K562 (cell line): ENCODE measurements around the gene UNC13A. TPM values are rescaled to one million over a fixed set of nuclear protein-coding genes. Genes with fewer than 3 reads are reported as not detected.
A peak's percentile ranks its signal among the peaks of the same experiment; 100 is the strongest.

Experiments
- ATAC-seq: fragments of 200-7000 bp; cut with Tn5 transposase; 3 replicates; pipeline ENCODE4 v1.9.1; 2020; ENCODE audit warnings: moderate library complexity
- BruUV-seq: library from RNA; stranded (reverse); fragments of 400-500 nt; replicated peaks from 2 replicates; lab custom pipeline; 2021; lab: Mats Ljungman, UMichigan
- CTCF ChIA-PET: fragments of 300-600 bp; formaldehyde crosslinking; extraction: SDS; loops from one replicate; lab custom pipeline; 2021; ENCODE audit warnings: low intra/inter-chr PET ratio; lab: Yijun Ruan, JAX
- POLR2A ChIA-PET: fragments of 300-600, 350-650 bp; sonication (Branson Sonifier 250); formaldehyde crosslinking; extraction: SDS; loops from one replicate; lab custom pipeline; 2021; ENCODE audit warnings: antibody characterized with exemption, inconsistent platforms; lab: Yijun Ruan, JAX
- DNase-seq, 4 experiments: peaks; one replicate each; pipeline versions ENCODE4 v3.0.0 to v3.0.0-alpha.2; 2011 to 2018; ENCODE audit warnings: low spot score in 3 of 4, mixed read lengths in 3 of 4; ENCODE audit errors: extremely low read depth in 1 of 4
- FAIRE-seq: peaks from 2 replicates; lab custom pipeline; 2011; peaks lifted over from hg19 to GRCh38; lab: Jason Lieb, UNC
- H2AFZ ChIP-seq: 2 replicates; pipeline ENCODE4 v1.6.0; 2011; ENCODE audit warnings: low read depth, low read length, control low read depth, inconsistent platforms
- H3K27ac ChIP-seq: fragments of 200-600 bp; 3 replicates; pipeline ENCODE4 v1.8.0; 2011; ENCODE audit warnings: low read depth, mild to moderate bottlenecking, control low read depth, inconsistent platforms, low read length, moderate library complexity, mixed read lengths; ENCODE audit errors: extremely low read depth
- H3K27me3 ChIP-seq, 2 experiments: fragments of 300-600 bp in 1 of 2; 2 replicates in 1 of 2; 3 replicates in 1 of 2; pipeline versions ENCODE4 v1.6.0 to v1.8.0; 2011; ENCODE audit warnings: inconsistent platforms in 2 of 2, low read length in 2 of 2, mild to moderate bottlenecking in 1 of 2, mixed read lengths in 1 of 2, moderate library complexity in 1 of 2; ENCODE audit not compliant: control insufficient read depth in 2 of 2, insufficient read depth in 2 of 2
- H3K36me3 ChIP-seq: fragments of 300-600 bp; 3 replicates; pipeline ENCODE4 v1.8.0; 2011; ENCODE audit warnings: mild to moderate bottlenecking, low read length, inconsistent platforms; ENCODE audit not compliant: control insufficient read depth, insufficient read depth
- H3K4me1 ChIP-seq, 2 experiments: fragments of 200-600 bp in 1 of 2; replicated peaks in 1 of 2; 2 replicates in 1 of 2; 3 replicates in 1 of 2; pipeline versions ENCODE4 v1.5.1 to v1.8.0; 2011; ENCODE audit warnings: inconsistent platforms in 2 of 2, low read length in 2 of 2, mild to moderate bottlenecking in 1 of 2, mixed read lengths in 1 of 2, moderate library complexity in 1 of 2; ENCODE audit not compliant: control insufficient read depth in 2 of 2, insufficient read depth in 2 of 2
- H3K4me2 ChIP-seq: 2 replicates; pipeline ENCODE4 v1.6.1; 2011; ENCODE audit warnings: low read length, control low read depth, inconsistent platforms, mixed read lengths; ENCODE audit not compliant: insufficient read depth
- H3K4me3 ChIP-seq: fragments of 200-600 bp; sonication (generic), shearing (Covaris generic); 2 replicates; pipeline ENCODE4 v1.5.1; 2016; ENCODE audit warnings: control low read depth, inconsistent platforms
- H3K79me2 ChIP-seq: fragments of 200-600 bp; 3 replicates; pipeline ENCODE4 v1.8.0; 2011; ENCODE audit warnings: low read length, inconsistent platforms; ENCODE audit not compliant: control insufficient read depth, insufficient read depth
- H3K9ac ChIP-seq, 2 experiments: 2 replicates each; pipeline versions ENCODE4 v1.6.0 to v1.6.1; 2011; ENCODE audit warnings: low read depth in 2 of 2, low read length in 2 of 2, control low read depth in 1 of 2, inconsistent platforms in 1 of 2, mild to moderate bottlenecking in 1 of 2, mixed read lengths in 1 of 2; ENCODE audit not compliant: insufficient read depth in 1 of 2
- H3K9me1 ChIP-seq: one replicate; pipeline ENCODE4 v1.6.0; 2011; ENCODE audit warnings: inconsistent platforms, mild to moderate bottlenecking, low read length, moderate library complexity; ENCODE audit not compliant: control insufficient read depth, insufficient read depth
- H3K9me3 ChIP-seq: replicated peaks from 2 replicates; pipeline ENCODE4 v1.5.1; 2011; ENCODE audit warnings: low read depth, low read length, inconsistent platforms; ENCODE audit not compliant: control insufficient read depth, insufficient read depth
- H4K20me1 ChIP-seq: replicated peaks from 2 replicates; pipeline ENCODE4 v1.6.1; 2011; ENCODE audit warnings: low read length, inconsistent platforms, mixed read lengths; ENCODE audit not compliant: control insufficient read depth, insufficient read depth
- ESRRA ChIP-seq: fragments of 450-650 bp; IDR thresholded peaks from 2 replicates; pipeline ENCODE4 v1.6.1; 2014; ENCODE audit warnings: low read depth, mild to moderate bottlenecking, moderate library complexity, borderline replicate concordance
- HDGF ChIP-seq: fragments of 450-650 bp; IDR thresholded peaks from 2 replicates; pipeline ENCODE4 v1.6.1; 2016
- KDM1A ChIP-seq, 2 experiments: fragments of 450-650 bp; IDR thresholded peaks; 2 replicates each; pipeline ENCODE4 v1.6.1; 2016; ENCODE audit warnings: mild to moderate bottlenecking in 2 of 2
- POLR2AphosphoS5 ChIP-seq: IDR thresholded peaks from 2 replicates; pipeline ENCODE4 v1.6.1; 2011; ENCODE audit warnings: mild to moderate bottlenecking, low read depth, low read length, moderate library complexity; ENCODE audit not compliant: control insufficient read depth, insufficient read depth
- ZBED1 ChIP-seq: IDR thresholded peaks from 2 replicates; pipeline ENCODE4 v1.6.1; 2014
- ZNF175 ChIP-seq: fragments of 200-800 bp; sonication (Bioruptor generic); IDR thresholded peaks from 2 replicates; pipeline ENCODE4 v1.6.1; 2016; ENCODE audit warnings: low read depth, mild to moderate bottlenecking, missing genetic modification characterization, missing compliant biosample characterization
- WGBS: fragments of 100-300 bp; shearing (Covaris generic); methylation state at CpG from one replicate; pipeline ENCODE4 v1.1.6; 2016; ENCODE audit warnings: low coverage, mixed read lengths; ENCODE audit not compliant: insufficient coverage; ENCODE audit errors: missing lambda C conversion rate; 5-methylcytosine and 5-hydroxymethylcytosine counted together
- in situ Hi-C: fragments of 300-500 bp; cut with MboI; formaldehyde crosslinking; loops from 4 replicates; pipeline ENCODE4 v1.15.0; 2018; ENCODE audit warnings: inconsistent platforms, mixed read lengths
- intact Hi-C: fragments of 100-400 bp; cut with micrococcal nuclease; formaldehyde crosslinking; loops from 2 replicates; pipeline ENCODE4 v1.14.2; 2022
- polyA plus RNA-seq, 8 experiments: library from polyadenylated mRNA; depleted of rRNA in 4 of 8; stranded (reverse) in 5 of 8; unstranded in 3 of 8; fragments of >200 nt; fragmentation: Nextera tagmentation in 2 of 8; fragmentation: Illumina TruSeq in 1 of 8; extraction: Ambion mirVana in 2 of 8; extraction: Trizol in 1 of 8; gene quantifications; 2 replicates each; pipeline versions ENCODE4 v1.2.1 to v1.2.3, GENCODE V29; 2011 to 2014; ENCODE audit warnings: inconsistent platforms in 1 of 8, missing spikeins in 1 of 8
- total RNA-seq, 7 experiments: library from RNA; depleted of rRNA in 6 of 7; stranded (reverse); fragments of >200 nt in 6 of 7; fragmentation: Illumina TruSeq in 2 of 7; extraction: Trizol in 2 of 7; gene quantifications; 2 replicates each; pipeline versions ENCODE4 v1.2.1 to v1.2.3, GENCODE V29; 2011 to 2021; ENCODE audit warnings: low replicate concordance in 1 of 7
- TF ChIP-seq, protein P1 (sequence below): fragments of 250-450 bp; sonication (Bioruptor Pico); IDR thresholded peaks from 2 replicates; pipeline ENCODE4 v1.4.0; 2020; ENCODE audit warnings: mild to moderate bottlenecking, moderate library complexity

The UNC13A gene
- total and polyA plus RNA-seq, 9 of the 15 experiments (the other 6 are each of a cell fraction or from before 2014, with no cell fraction given), result 0.03 to 1.0 (median 0.25) TPM

DNA sequence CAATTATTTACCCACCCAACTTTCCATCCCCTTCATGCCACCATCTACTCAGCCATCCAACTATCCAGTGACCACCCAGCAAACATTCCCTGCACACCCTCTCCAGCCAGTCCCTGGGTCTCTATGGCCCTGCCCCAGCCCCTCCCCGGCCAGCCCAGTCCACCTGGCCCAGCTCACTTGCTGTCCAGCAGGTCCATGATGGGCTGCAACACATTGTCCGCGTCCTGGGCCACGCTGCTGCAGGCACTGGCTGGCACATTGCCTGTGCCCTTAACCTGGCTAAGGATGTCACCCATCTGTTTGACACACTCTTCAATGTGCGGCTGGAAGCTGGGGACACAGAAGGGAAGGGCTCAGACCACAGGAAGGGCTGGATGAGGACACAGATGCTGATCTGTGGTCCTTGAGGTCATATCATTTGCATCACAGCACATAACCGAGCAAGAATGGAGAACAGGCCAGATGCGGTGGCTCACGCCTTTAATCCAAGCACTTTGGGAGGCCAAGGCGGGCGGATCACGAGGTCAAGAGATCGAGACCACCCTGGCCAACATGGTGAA is 61.6 kb downstream of the UNC13A start:
- intact Hi-C loops, result no loop called here
- in situ Hi-C loops, result no loop called here
- under 1% methylated on average over 7 of the region's 12 CpGs for WGBS

More for the DNA sequence above, 61.6 kb downstream of the UNC13A start:
- Histone ChIP-seq H3K4me2 (no peak overlapping the region), H3K27me3 (peaks cover 3 to 21% of the 10 kb centered on the region in 2 experiments; a peak in 3 of 5 replicates), H2AFZ (no peak overlapping the region), H3K9me3 (peaks cover 8% of the 10 kb centered on the region; the same call in 1 of the 2 replicates), H3K79me2 (no peaks in the 10 kb centered on the region), H3K4me3 (no peak overlapping the region), H4K20me1 (no peaks in the 10 kb centered on the region; the same call in 1 of the 2 replicates), H3K9me1 (no peaks in the 10 kb centered on the region), H3K4me1 (peaks cover 0 to 6% of the 10 kb centered on the region in 2 experiments; a peak in 1 of 5 replicates), H3K36me3 (no peaks in the 10 kb centered on the region), H3K9ac (0 out of 4 replicates have a peak overlapping the region, but pooled peaks of 1 of the 2 experiments have one; percentile 28), H3K27ac (no peak overlapping the region)
- FAIRE-seq (no peak), ATAC-seq (no peak), DNase-seq (no peak)
- no peak for TF ChIP-seq HDGF
- TF ChIP-seq KDM1A (IDR thresholded peaks at IDR 0.05), result no peak
- TF ChIP-seq ZBED1, result no peak
- TF ChIP-seq ESRRA, result no peak
- TF ChIP-seq POLR2AphosphoS5, result no peak
- TF ChIP-seq, protein P1, sequence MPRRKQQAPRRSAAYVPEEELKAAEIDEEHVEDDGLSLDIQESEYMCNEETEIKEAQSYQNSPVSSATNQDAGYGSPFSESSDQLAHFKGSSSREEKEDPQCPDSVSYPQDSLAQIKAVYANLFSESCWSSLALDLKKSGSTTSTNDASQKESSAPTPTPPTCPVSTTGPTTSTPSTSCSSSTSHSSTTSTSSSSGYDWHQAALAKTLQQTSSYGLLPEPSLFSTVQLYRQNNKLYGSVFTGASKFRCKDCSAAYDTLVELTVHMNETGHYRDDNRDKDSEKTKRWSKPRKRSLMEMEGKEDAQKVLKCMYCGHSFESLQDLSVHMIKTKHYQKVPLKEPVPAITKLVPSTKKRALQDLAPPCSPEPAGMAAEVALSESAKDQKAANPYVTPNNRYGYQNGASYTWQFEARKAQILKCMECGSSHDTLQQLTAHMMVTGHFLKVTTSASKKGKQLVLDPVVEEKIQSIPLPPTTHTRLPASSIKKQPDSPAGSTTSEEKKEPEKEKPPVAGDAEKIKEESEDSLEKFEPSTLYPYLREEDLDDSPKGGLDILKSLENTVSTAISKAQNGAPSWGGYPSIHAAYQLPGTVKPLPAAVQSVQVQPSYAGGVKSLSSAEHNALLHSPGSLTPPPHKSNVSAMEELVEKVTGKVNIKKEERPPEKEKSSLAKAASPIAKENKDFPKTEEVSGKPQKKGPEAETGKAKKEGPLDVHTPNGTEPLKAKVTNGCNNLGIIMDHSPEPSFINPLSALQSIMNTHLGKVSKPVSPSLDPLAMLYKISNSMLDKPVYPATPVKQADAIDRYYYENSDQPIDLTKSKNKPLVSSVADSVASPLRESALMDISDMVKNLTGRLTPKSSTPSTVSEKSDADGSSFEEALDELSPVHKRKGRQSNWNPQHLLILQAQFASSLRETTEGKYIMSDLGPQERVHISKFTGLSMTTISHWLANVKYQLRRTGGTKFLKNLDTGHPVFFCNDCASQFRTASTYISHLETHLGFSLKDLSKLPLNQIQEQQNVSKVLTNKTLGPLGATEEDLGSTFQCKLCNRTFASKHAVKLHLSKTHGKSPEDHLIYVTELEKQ (CRISPR knock-in tag), result no peak
- TF ChIP-seq ZNF175 (CRISPR knock-in tag), result no peak
- BruUV-seq, result no TSS peak
- ChIA-PET CTCF (no interaction called here), POLR2A (interaction anchor here (1.1 kb wide), 1 partner anchor 10 kb away, joined by 3 read pairs; no protein-coding TSS in a partner anchor)
